Measurements from ENCODE around the gene TFAP2C. TPM values are rescaled to one million over a fixed set of nuclear protein-coding genes. Genes with fewer than 3 reads are reported as not detected.

Gene TFAP2C
- 10 to 100 TPM in 2 of 12 donors, 1 to 10 TPM in 1, under 1 TPM in 4, not detected in 5; 0.11 to 25.5 (median 0.20) TPM for polyA plus RNA-seq (ENCODE audit: insufficient read length in 12 of 12)
- long read RNA-seq, donor 1: 0 reads
- long read RNA-seq, donor 2: 0 reads
- long read RNA-seq, donor 3: 0 reads
- long read RNA-seq, donor 4: 0 reads
- long read RNA-seq, donor 5: 0 reads
- long read RNA-seq, donor 6: 0 reads
- long read RNA-seq, donor 7, partial matches to known transcripts: 0 of 1 reads
- long read RNA-seq, donor 7, other reads (novel, unspliced or antisense): 0 of 1 reads
- long read RNA-seq, donor 8: 0 reads
- long read RNA-seq, donor 9, partial matches to known transcripts: 36 of 36 reads
- long read RNA-seq, donor 9, other reads (novel, unspliced or antisense): 0 of 36 reads
- long read RNA-seq, donor 10: 0 reads
- long read RNA-seq, donor 11: 0 reads

DNA sequence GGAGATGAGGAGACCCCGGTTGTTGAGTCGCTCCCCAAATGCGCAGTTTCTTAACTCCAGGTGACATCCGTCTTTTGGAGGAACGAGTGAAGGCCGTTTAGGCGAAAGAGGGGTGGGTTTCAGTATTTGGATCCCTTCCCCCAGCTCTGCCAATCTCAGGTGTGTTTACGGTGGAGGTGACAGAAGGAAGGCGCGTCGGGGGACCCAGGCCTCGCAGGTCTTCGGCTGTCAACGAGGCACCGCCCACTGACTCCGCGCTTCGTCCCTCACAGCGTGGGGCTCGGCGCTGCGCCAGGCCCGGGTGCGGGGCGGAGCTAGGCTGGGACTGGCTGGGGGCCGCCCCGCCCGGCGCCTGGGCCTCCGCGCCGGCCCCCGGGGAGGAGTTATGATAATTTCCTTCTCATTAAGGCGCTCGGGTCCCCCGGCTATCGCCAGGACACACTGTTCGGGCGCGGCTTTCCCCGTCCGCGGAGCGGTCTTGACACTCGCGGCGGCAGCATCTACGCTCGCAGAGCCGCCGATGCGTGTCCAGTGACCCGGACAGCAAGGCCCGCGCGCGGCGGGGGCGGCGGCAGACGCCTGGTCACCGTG is at the start of gene TFAP2C:
TFAP2C (plus strand) TSS at position 434 of the 591 bp plus-strand sequence. CDS start 239 bp downstream, outside the sequence.
- DNase-seq: no peak

DNA sequence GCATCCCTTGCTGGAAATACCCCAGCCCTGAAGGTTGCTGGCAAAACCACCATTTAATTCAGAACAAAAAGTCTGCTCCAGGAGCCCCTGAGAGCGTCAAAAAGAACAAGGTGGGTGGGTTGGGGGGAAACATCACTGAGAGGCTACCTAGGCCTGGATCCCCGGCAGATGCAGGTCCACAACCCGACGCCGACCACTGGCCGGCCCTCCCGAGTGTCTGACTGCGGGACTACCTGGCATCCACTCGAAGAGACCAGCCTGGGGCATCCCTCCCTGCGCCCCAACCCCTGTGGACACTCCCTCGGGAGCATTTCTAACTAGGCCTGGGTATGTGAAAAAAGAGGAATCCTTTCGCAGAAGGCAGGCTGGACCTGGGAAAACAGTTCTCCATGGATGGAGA is 48.9 kb upstream of the TFAP2C start:
- no peak for DNase-seq

DNA sequence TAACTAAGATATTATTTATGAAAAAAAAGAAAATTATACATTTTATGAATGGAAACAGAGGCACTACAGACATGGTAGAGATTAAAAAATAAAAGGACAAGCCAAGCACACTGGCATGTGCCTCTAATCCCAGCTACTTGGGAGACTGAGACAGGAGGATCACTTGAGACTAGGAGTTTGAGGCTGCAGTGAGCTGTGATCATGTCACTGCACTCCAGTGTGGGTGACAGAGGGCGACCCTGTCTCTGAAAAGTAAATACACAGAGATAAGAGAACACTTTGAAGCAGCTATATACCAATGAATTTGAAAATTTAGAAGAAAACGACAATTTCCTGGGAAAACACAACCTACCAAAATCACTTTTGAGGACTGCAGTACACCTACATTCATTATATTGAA is 47.4 kb upstream of the TFAP2C start:
- DNase-seq: no peak

DNA sequence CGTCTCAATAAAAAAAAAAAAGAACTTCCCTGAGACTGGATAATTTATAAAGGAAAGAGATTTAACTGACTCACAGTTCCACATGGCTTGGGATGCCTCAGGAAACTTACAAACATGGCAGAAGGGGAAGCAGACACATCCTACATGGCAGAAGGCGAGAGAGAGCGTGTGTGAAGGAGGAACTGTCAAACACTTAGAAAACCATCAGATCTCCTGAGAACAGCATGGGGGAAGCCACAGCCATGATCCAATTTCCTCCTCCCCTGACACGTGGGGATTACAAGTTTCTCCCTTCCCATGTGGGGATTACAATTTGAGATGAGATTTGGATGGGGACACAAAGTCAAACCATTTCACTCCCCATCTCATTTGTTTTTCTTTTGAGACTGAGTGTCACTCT is 46.6 kb upstream of the TFAP2C start:
- DNase-seq: no peak

DNA sequence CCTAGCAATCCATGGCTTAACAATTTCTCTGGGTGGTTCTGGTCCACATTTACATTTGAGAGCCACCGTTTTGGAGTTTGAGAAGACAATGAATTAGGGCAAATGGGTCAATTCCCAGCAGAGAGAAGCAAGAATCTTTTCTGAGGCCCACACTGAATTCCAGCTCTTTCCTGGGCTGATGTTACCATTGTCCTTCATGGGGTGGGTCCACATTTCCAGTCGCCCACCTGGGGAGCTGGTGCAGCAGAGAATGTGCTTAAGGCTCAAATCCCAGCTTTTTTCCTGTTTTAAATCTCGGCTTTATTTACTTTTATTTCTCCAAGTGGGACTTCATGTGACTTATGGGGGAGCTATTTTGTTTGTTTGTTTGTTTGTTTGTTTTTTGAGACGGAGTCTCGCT is 44.2 kb upstream of the TFAP2C start:
- DNase-seq: no peak

DNA sequence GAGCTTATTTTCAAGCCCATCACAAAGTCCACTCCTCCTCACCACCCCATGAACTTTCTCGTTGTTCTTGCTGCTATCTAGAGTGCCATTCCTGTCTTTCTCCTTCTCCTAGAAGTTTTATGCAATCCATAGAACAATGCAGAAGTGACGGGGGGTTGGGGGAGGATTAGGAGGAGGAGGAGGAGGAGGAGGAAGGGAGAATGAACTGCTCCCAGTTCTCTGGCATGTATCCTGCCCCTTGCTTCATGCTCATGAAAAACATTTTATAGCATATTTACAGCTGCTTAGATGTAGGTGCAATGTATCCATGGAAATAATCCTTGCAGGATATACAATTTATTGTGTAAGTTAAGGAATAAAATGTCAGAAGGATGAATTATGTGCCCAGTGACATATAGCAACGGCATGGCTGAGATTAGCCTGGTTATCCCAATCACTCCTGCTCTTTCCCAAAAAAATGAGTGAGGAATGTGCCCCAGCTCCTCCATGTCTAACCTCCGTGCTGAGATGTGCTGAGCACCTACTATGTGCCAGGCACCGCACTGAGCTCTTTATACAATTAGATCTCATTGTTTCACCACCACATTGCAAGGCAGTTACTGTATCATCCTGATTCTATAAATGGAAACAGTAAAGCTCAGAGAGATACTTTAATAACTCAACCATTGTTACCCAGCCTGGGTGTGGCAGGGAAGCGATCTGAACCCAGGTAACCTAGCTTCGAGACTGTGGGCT is 41.6 kb upstream of the TFAP2C start:
- no peak for DNase-seq

DNA sequence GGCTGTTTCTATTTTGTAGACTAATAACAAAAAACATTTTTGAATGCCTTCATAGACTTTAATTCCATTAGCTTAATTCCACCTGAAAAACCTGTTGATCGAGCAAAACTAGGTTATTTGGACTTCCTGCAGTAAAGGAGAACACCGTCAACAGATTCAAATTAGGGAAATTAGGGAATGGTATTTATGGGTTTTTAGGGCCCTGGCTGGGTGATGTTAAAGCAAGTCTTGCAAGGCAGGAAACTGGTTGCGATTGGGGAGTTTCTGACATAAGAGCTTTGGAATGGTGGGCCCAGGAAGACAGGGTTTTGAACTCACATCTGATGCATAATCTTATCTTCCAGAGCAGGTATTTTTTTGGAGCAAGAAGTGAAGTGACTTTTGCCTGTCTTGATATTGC is 40.1 kb upstream of the TFAP2C start:
- no peak for DNase-seq

DNA sequence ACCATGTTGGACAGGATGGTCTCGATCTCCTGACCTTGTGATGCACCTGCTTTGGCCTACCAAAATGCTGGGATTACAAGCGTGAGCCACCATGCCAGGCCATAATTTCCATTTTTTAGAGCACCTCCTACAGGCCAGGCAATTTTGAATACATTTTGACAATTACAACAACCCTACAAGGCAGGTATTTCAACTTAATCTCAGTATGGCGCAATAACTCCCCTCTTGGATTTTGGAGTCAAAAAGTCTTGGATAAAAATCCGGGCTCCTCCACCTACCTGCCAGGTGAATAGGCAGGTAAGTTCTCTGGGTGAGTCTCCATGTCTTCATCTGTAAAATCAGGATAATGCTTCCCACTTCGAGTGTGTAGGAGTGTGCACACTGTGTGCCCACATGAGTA is 39.5 kb upstream of the TFAP2C start:
- DNase-seq: no peak

DNA sequence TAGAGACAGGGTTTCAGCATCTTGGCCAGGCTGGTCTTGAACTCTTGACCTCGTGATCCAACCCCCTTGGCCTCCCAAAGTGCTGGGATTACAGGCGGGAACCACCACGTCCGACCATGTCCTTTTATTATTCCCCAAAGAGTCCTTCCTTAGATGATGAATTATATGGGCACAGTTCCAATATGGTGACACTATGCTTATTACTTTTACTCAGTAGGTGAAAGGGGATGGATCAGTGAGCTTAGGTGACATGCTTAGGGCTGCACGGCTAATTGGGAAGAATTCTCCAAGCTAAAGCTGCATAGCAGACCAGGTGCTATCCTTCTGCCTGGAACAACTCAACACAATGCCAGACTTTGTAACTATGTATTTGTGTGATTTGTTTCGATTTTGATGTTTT is 38.2 kb upstream of the TFAP2C start:
- no peak for DNase-seq

DNA sequence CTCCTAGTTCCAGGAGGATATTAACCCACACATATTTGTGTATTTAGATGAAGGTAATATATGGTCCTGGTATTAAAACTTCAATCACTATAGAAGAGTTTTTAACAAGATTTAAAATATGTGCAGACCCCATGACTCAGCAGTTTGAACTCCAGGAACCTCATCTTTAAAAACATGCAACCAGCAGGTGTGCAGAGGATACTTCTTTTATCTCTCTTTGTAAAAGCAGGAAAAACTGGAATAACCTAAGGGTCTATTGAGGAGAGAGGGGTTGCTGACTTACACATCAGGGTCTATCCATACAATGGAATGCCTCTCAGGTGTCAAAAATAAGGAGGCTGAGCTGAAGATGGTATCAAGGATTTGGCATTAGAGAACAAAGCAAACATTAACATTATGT is 36.9 kb upstream of the TFAP2C start:
- DNase-seq: no peak

DNA sequence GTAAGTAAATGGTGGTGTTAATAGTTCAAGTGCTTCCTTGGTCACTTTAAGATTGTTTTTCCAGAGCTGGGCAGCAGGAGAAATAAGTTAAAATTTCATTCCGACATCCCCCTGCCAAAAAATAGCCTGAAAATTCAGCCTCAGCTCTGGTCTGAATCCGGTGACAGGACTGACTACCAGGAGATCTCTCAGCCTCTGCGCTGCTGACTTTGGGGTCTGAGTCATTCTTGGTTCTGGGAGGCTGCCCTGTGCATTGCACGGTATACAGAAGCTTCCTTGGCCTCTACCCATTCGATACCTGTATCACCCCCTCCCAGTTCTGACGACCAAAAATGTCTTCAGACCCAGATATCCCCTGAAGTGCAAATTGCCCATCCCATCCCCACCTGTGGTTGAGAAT is 36.3 kb upstream of the TFAP2C start:
- no peak for DNase-seq

DNA sequence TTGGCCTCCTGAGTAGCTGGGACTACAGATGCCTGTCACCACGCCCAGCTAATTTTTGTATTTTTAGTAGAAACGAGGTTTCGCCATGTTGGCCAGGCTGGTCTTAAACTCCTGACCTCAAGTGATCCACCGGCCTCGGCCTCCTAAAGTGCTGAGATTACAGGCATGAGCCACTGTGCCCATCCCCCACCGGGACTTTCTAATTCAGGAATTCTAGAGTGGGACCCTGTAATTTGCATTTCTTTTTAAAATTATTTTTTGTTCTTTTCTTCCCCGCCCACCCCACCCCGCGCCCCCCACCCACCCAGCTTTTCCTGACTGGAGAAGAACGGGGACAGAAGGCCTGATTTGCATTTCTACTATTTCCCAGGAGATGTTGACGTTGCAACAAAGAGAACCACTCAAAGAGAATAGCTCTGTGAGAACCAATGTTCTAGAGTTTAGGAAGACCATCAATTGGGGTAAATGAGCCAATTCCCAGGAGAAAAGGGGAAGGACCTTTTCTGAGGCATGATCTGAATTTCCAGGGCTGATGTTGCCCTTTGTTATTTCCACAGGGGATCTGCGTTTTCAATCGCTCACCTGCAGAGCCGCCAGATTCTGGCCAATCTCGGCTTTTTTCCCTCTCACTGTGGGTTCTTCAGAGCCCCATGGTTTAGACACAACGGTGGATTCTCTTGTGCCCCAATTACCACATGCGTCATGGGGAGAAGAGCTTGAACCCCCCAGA is 33.2 kb upstream of the TFAP2C start:
- no peak for DNase-seq

DNA sequence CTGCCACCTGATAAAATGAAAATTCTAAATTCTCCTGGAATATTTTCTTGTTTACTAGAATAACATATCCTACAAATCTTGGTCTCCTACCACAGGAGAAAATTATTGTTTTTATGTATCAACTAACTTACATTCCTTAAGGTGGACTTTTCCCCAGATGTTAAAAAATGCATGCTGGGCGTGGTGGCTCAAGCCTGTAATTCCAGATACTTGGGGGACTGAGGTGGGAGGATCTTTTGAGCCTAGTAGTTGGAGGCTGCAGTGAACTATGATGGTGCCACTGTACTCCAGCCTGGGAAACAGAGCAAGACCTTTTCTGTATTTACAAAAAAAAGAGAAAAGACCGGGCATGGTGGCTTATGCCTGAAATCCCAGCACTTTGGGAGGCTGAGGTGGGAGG is 27.9 kb upstream of the TFAP2C start:
- no peak for DNase-seq

DNA sequence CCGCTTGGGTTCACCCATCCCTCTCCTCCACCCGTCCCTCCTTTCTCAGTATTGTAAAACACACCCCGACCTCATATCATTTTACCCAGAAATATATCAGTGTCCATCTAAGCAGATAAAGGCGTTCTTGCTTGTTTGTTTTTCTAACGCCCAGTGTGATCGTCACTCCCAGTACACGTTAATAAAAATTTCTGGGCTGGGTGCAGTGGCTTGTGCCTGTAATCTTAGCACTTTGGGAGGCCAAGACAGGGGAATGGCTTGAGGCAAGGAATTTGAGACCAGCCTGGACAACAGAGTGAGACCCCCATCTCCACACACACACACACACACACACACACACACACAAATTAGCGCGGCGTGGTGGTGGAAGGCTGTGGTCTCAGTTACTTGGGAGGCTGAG is 24.4 kb upstream of the TFAP2C start:
- DNase-seq: no peak

DNA sequence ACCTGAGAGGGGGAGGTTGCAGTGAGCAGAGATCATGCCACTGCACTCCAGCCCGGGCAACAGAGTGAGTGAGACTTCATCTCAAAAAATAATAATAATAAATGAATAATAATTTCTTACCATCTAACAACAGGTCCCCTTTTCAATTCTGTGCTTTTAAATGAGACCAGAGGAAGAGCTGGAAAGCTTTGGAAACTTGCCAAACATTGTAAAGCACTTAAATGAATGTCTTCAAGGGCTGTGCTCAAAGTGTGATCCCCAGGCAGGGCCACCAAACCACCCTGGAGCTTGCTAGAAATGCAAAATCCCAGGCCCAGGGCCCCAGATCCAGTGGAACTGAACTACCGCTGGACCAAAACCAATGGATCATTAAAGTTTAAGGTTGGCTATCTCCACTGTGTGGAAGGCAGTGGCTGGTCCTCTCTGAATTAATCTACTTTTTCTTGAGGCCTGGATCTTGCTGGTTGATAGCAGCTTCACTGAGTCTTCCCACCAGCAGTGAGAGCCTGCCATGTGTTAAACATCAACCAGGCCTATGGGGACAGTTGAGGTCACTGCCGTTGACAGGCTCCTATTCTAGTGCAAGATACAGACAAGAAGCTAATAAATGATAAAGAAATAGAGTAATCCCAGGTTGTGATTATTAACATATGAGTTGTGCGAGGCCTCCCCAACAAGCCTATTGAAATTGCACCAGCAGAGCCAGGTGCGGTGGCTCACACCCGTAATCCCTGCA is 23.7 kb upstream of the TFAP2C start:
- no peak for DNase-seq

DNA sequence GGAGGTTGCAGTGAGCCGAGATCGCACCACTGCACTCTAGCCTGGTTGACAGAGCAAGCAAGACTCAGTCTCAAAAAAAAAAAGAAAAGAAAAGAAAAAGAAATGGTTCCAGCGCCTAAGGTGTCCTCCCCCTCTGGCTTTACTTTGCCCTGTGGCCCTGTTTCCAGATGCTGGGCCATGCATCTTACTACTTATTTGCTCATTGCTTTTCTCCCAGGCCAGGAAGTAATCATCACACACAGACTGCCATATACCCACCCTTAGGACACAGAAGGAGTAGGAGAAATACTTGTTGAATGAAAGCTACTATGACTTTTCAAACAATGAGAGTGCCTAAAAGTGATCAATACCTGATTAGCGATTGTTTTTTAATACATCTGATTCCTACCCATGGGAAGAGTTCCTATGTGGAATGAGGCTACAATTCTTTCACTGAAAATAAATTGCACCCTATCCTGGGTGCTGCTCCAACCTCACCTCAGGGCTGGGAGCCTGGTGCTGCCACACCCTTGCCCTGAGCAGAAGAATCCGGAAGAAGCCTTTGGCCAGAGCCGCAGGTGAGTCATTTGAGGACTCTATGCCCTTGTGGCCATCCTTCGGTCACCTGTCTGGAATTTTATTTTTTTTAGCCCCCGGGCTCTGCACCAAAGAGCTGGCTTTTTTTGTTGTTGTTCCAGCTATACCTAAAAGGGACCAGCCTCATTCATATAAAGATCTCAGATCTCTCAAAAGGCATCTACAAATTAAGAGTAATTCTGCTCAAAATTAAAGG is 22.7 kb upstream of the TFAP2C start:
- DNase-seq: no peak

DNA sequence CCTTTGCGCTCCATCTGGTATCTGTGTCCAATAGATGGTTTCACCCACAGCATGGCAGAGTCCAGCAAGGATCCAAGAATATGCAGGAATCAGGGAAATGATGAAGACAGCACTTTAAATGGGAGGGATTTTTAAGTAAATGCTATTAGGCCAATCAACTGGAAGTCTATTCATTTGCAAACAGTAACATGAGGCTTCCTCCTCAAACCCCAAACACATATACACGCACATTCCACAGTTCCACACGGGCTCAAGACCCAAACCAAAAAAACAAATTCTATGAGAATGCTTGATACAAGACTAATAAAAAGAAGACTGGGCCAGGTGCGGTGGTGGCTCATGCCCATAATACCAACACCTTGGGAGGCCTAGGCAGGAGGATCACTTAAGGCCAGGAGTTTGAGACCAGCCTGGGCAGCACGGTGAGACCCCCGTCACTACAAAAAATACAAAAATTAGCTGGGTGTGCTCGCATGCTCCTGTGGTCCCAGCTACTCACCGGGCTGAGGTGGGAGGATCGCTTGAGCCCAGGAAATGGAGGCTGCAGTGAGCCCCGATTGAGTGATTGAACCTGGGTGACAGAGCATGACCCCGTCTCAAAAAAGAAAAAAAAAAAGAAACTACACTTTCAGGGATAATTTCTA is 21.9 kb upstream of the TFAP2C start:
- no peak for DNase-seq

DNA sequence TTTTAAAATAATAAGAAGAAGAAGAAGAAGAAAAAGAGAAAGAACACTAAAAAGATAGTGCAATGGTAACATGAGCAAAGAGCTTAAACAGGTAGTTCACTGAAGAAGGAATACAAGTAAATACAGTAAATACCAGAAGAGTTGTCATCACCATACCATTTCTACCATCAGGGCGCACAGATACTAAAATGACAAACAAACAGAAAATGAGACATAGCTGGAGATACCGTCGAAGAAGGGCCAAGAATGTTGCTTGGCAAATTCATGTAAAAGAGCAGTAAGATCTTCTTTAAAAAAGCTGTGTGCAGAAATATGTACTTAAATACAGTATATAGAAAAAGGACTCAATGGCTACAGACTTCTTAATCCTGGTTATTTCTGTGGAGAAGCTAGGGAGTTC is 20.7 kb upstream of the TFAP2C start:
- no peak for DNase-seq

DNA sequence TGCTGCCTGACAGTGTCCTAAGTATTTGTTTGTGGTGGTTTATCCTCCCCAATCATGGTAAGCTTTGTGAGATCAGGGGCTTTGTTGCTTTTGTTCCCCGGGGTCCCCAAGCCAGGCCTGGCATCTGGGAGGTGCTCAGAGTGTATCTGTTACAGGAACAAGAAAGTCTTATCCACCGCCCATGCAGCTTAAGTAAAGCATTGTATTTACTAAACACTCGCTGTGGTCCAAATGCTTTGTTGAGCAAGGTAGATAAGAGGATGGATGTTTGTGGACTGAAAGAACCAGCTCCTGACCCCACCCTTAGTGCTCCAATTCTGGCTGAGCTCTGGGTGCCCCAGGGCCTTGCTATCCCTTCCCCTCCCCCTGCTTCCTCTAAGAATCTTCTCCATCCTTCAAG is 19.8 kb upstream of the TFAP2C start:
- no peak for DNase-seq

DNA sequence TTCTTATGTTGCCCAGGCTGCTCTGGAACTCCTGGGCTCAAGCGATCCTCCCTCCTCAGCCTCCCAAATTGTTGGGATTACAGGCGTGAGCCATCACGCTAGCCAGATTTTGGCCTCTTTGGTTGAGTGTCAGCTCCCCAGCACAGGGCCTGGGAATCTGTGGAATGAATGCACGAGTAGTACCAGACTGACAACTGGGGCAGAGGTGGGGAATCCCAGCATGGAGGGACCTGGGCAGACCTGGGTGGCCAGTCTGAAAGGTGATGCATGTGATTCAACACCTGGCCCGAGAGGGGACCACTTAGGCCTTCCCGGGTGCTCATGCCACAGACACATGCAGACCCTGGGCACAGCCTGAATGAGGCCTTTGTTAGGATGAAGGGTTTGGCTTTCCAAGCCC is 19.0 kb upstream of the TFAP2C start:
- DNase-seq: no peak
